Right ventricle myocardium superior (tissue), 1 donor: Measurements from ENCODE around the gene MED16. TPM values are rescaled to one million over a fixed set of nuclear protein-coding genes. Genes with fewer than 3 reads are reported as not detected.
"Not testable (repeated sequence)": the region's sequence is repeated elsewhere in the genome, so short reads cannot be mapped to it uniquely, and the experiment has no call there.

Experiments
- ATAC-seq: fragments of 200-7000 bp; cut with Tn5 transposase; one replicate; pipeline ENCODE4 v1.9.1; 2020; ENCODE audit warnings: mild to moderate bottlenecking; ENCODE audit not compliant: poor library complexity
- DNase-seq: peaks from one replicate; pipeline ENCODE4 v3.0.0-alpha.2; 2020
- intact Hi-C: fragments of 100-400 bp; cut with DNase I; formaldehyde crosslinking; loops from one replicate; pipeline ENCODE4 v1.11.2; 2022
- total RNA-seq: library from RNA; stranded (reverse); fragmentation: NEBNext Ultra II Directional; extraction: Animal tissue kit (Norgen Biotek cat#: 25700); gene quantifications from one replicate; pipeline ENCODE4 v1.2.1, GENCODE V29; 2021
- donor health status: DM: no; HTN: yes; CAD: no; lungs with severe emphysema.

MED16 gene
- total RNA-seq, 1 donor from 2014 or later: 19.1 TPM

DNA sequence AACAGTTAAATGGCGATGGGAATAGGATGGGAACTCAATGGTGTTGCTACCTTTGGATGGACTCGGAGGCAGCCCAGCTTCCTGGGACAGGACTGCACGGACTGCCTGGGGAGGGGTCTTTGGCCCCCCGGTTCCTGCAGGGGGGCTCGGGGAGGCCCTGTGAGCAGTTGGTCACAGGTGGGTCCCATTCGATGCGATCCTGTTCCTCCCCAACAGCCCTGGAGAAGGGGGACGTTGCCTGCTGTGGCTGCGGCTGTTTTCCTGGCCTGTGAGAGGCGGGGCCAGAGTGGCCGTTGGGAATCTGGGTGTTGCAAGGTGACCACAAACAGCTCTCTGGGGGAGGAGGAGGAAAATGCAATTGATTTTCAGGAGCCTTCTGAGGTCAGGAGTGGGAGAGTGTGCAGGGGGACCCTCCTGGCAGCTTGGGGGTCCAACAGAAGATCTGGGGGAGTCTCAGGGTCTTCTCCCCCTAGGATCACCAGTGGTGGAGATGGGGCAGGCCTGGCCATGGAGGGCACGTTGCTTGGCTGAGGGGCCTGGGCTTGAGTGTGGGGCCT, 69.3 kb downstream of the MED16 start:
- ATAC-seq (no peak), DNase-seq (no peak)
- intact Hi-C loops: no loop called here

DNA sequence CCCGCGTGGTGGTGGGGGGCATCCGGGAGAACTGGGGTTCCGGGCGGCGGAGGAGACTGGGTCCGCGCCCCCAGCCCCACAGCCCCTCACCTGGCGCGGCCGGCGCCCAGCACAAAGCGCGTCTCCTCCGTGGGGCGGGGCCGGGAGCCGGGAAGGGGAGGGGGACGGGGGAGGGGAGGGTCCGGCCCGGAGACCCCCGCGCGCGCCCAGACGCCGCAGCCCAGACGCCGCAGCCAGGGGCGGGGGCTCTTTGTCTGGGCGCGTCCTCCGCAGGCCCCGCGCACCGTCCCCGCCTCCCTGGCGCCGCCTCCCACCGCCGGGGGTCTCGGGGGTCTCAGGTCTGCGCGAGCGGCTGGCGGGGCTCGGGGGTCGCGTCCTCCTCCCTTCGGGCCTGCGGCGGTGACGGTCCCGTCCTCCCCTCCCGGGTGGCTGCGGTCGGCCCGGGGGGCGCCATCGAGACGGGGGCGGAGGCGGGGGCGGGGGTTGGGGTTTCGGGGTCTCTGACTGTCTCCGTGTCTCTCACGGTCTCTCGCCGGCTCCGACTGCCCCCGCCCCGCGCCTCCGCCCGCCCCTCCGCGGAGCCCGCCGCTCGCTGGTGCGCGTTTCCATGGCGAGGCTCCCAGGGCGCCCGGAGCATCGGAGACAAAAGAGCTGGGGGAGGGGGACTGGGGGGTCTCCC, 71.0 kb downstream of the MED16 start, which contains the start of gene PLPPR3:
PLPPR3 (minus strand) TSS at position 131 of the 679 bp plus-strand sequence. CDS start 396 bp downstream, outside the sequence.
- DNase-seq: no peak
- intact Hi-C loops: no loop called here
- no peak for ATAC-seq

DNA sequence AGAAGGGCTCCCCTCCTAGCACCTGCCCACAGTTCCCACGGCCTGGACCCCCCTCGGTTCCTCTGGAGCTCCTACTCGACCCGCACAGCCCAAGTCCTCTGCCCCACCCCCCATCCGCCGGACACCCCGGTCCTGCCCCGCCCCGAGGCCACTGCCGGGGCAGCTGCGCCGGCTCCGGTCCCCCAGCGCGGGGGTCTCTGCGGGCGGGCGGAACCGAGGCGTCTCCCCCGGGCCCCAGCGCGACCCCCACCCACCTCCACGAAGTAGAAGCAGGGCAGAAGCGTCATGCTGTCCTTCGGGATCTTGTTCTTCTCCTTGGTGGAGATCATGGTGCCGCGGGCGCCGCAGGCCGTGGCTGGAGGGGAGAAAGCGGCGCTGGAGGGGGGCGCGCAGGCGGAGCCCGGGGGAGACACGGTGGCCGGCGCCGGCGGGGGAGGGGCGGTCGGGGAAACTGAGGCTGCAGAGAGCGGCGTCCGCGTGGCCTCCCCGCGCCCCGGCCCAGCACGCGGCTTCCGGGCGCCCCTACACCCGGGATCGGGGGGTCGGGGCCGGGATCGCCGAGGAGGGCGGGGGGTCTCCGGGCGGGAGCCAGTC, 71.7 kb downstream of the MED16 start:
- DNase-seq (no peak), ATAC-seq (no peak)
- intact Hi-C loops: no loop called here

DNA sequence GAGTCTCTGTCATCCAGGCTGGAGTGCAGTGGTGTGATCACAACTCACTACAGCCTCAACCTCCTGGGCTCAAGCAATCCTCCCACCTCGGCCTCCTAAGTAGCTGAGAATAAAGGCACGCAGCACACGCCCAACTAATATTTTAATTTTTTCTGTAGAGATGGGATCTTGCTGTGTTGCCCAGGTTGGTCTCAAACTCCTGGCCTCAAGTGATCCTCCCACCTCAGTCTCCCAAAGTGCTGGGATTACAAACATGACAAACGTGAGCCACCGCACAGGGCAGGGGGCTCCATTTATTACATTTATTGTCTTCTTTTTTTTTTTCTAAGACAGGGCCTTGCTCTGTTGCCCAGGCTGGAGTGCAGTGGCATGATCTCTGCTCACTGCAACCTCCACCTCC, 72.8 kb downstream of the MED16 start:
- ATAC-seq, intact Hi-C loops, DNase-seq: not testable (repeated sequence)

Other genes starting within 250 kb of the MED16 start
- gene RNF126, start 230.0 kb downstream of the MED16 start, total RNA-seq: 21.2 TPM
- 27.4 TPM for gene FSTL3, start 216.8 kb downstream of the MED16 start, total RNA-seq
- gene PRSS57, start 197.7 kb downstream of the MED16 start, total RNA-seq: not detected
- gene PALM, start 184.3 kb downstream of the MED16 start, total RNA-seq: 32.9 TPM
- gene MISP, start 142.1 kb downstream of the MED16 start, total RNA-seq: not detected
- gene PTBP1, start 95.7 kb downstream of the MED16 start, total RNA-seq: 56.0 TPM
- gene PLPPR3, start 71.2 kb downstream of the MED16 start, total RNA-seq: not detected
- not detected for gene AZU1, start 65.3 kb downstream of the MED16 start, total RNA-seq
- gene PRTN3, start 52.2 kb downstream of the MED16 start, total RNA-seq: not detected
- 1.3 TPM for gene ELANE, start 40.9 kb downstream of the MED16 start, total RNA-seq
- 477 TPM for gene CFD, start 33.5 kb downstream of the MED16 start, total RNA-seq
- gene RNU6-9, start 297 bp upstream of the MED16 start, total RNA-seq: not detected
- gene R3HDM4, start 20.0 kb upstream of the MED16 start, total RNA-seq: 20.3 TPM
- not detected for gene KISS1R, start 24.1 kb upstream of the MED16 start, total RNA-seq
- 5.0 TPM for gene ARID3A, start 32.8 kb upstream of the MED16 start, total RNA-seq
- gene WDR18, start 91.2 kb upstream of the MED16 start, total RNA-seq: 18.6 TPM
- gene GRIN3B, start 107.2 kb upstream of the MED16 start, total RNA-seq: not detected
- gene TMEM259, start 127.9 kb upstream of the MED16 start, total RNA-seq: 109 TPM
- gene RNU6-2, start 128.3 kb upstream of the MED16 start, total RNA-seq: not detected
- 69.8 TPM for gene CNN2, start 133.4 kb upstream of the MED16 start, total RNA-seq
- gene ABCA7, start 146.9 kb upstream of the MED16 start, total RNA-seq: 5.2 TPM
- gene ARHGAP45, start 174.0 kb upstream of the MED16 start, total RNA-seq: 5.1 TPM
- 146 TPM for gene POLR2E, start 202.2 kb upstream of the MED16 start, total RNA-seq
- 345 TPM for gene GPX4, start 210.8 kb upstream of the MED16 start, total RNA-seq